IMR-90 (cell line): ENCODE results near the gene BMP7. TPM values are rescaled to one million over a fixed set of nuclear protein-coding genes. Genes with fewer than 3 reads are reported as not detected.

Experiments
- ATAC-seq: fragments of 200-7000 bp; cut with Tn5 transposase; 2 replicates; pipeline ENCODE4 v1.9.1; 2020; ENCODE audit warnings: low read depth, mild to moderate bottlenecking, moderate library complexity
- BruUV-seq: library from RNA; stranded (reverse); fragments of 400-500 nt; replicated peaks from 2 replicates; lab custom pipeline; 2021; lab: Mats Ljungman, UMichigan
- CTCF ChIA-PET: fragments of 300-600 bp; formaldehyde crosslinking; extraction: SDS; loops from one replicate; lab custom pipeline; 2021; ENCODE audit warnings: antibody characterized with exemption; lab: Yijun Ruan, JAX
- POLR2A ChIA-PET: fragments of 300-600 bp; sonication (Branson Sonifier 250); formaldehyde crosslinking; loops from one replicate; lab custom pipeline; 2022; ENCODE audit warnings: antibody characterized with exemption; ENCODE audit not compliant: unreplicated experiment; lab: Charles Lee
- DNase-seq: peaks from one replicate; pipeline ENCODE4 v3.0.0; 2013
- H2AFZ ChIP-seq: replicated peaks from 2 replicates; pipeline ENCODE3; 2013; ENCODE audit warnings: low read length, mild to moderate bottlenecking; ENCODE audit not compliant: poor library complexity
- H2AK5ac ChIP-seq: 2 replicates; pipeline ENCODE4 v1.6.1; 2013; ENCODE audit warnings: low read depth, low read length, inconsistent platforms
- H2AK9ac ChIP-seq: replicated peaks from 2 replicates; pipeline ENCODE3; 2013; ENCODE audit warnings: mild to moderate bottlenecking, low read depth, low read length, moderate library complexity; ENCODE audit not compliant: poor library complexity
- H2BK120ac ChIP-seq: 2 replicates; pipeline ENCODE4 v1.6.1; 2013; ENCODE audit warnings: low read depth, low read length, inconsistent platforms
- H2BK15ac ChIP-seq: 3 replicates; pipeline ENCODE4 v1.6.1; 2013; ENCODE audit warnings: low read depth, low read length, inconsistent platforms
- H2BK20ac ChIP-seq: 2 replicates; pipeline ENCODE4 v1.6.1; 2013; ENCODE audit warnings: low read depth, mild to moderate bottlenecking, inconsistent platforms, low read length, moderate library complexity
- H2BK5ac ChIP-seq: 2 replicates; pipeline ENCODE4 v1.6.1; 2013; ENCODE audit warnings: mild to moderate bottlenecking, low read depth, low read length, inconsistent platforms; ENCODE audit not compliant: poor library complexity, severe bottlenecking
- H3K14ac ChIP-seq: replicated peaks from 2 replicates; pipeline ENCODE4 v1.6.1; 2013; ENCODE audit warnings: low read depth, low read length, inconsistent platforms
- H3K18ac ChIP-seq: 2 replicates; pipeline ENCODE4 v1.6.1; 2013; ENCODE audit warnings: low read depth, low read length, control low read depth
- H3K23ac ChIP-seq: 2 replicates; pipeline ENCODE4 v1.6.1; 2013; ENCODE audit warnings: low read depth, low read length, inconsistent platforms
- H3K27ac ChIP-seq: 2 replicates; pipeline ENCODE4 v1.5.1; 2013; ENCODE audit warnings: mild to moderate bottlenecking, control low read depth, low read length; ENCODE audit not compliant: insufficient read depth
- H3K27me3 ChIP-seq: 2 replicates; pipeline ENCODE4 v1.6.1; 2013; ENCODE audit warnings: low read length; ENCODE audit not compliant: control insufficient read depth, insufficient read depth
- H3K36me3 ChIP-seq: 2 replicates; pipeline ENCODE4 v1.6.1; 2013; ENCODE audit warnings: low read length, mixed read lengths; ENCODE audit not compliant: control insufficient read depth, insufficient read depth
- H3K4ac ChIP-seq: 2 replicates; pipeline ENCODE4 v1.6.1; 2013; ENCODE audit warnings: low read depth, low read length, inconsistent platforms
- H3K4me1 ChIP-seq: 2 replicates; pipeline ENCODE4 v1.6.1; 2013; ENCODE audit warnings: low read length, mixed read lengths; ENCODE audit not compliant: control insufficient read depth, insufficient read depth
- H3K4me2 ChIP-seq: 2 replicates; pipeline ENCODE4 v1.6.1; 2013; ENCODE audit warnings: low read depth, mild to moderate bottlenecking, control low read depth, low read length, moderate library complexity
- H3K4me3 ChIP-seq: 2 replicates; pipeline ENCODE4 v1.5.1; 2013; ENCODE audit warnings: low read depth, mild to moderate bottlenecking, control low read depth, low read length, moderate library complexity; ENCODE audit not compliant: insufficient read depth
- H3K56ac ChIP-seq: 2 replicates; pipeline ENCODE4 v1.6.1; 2013; ENCODE audit warnings: low read length, inconsistent platforms; ENCODE audit not compliant: insufficient read depth; ENCODE audit errors: extremely low read depth
- H3K79me1 ChIP-seq, 2 experiments: 2 replicates each; pipeline ENCODE4 v1.6.1; 2013; ENCODE audit warnings: low read length in 2 of 2, inconsistent platforms in 1 of 2, low read depth in 1 of 2
- H3K9ac ChIP-seq: 2 replicates; pipeline ENCODE4 v1.6.1; 2013; ENCODE audit warnings: low read depth, low read length, control low read depth
- H3K9me1 ChIP-seq: 2 replicates; pipeline ENCODE4 v1.6.1; 2013; ENCODE audit warnings: low read length, inconsistent platforms; ENCODE audit not compliant: insufficient read depth
- H3K9me3 ChIP-seq: 2 replicates; pipeline ENCODE4 v1.6.1; 2013; ENCODE audit warnings: low read length; ENCODE audit not compliant: control insufficient read depth, insufficient read depth
- H4K20me1 ChIP-seq: 2 replicates; pipeline ENCODE4 v1.6.1; 2013; ENCODE audit warnings: low read length, inconsistent platforms; ENCODE audit not compliant: insufficient read depth
- H4K5ac ChIP-seq: 2 replicates; pipeline ENCODE4 v1.6.1; 2013; ENCODE audit warnings: mild to moderate bottlenecking, low read depth, low read length, control low read depth
- H4K8ac ChIP-seq, 2 experiments: 2 replicates each; pipeline ENCODE4 v1.6.1; 2013; ENCODE audit warnings: low read depth in 2 of 2, low read length in 2 of 2, control low read depth in 1 of 2, inconsistent platforms in 1 of 2
- H4K91ac ChIP-seq: 2 replicates; pipeline ENCODE4 v1.6.1; 2013; ENCODE audit warnings: low read depth, low read length, inconsistent platforms; ENCODE audit not compliant: insufficient read depth
- MAZ ChIP-seq: IDR thresholded peaks from 2 replicates; pipeline ENCODE4 v1.6.1; 2012; ENCODE audit warnings: low read depth, mild to moderate bottlenecking, low read length, improper control_type of control experiment, moderate library complexity, borderline replicate concordance
- POLR2A ChIP-seq: IDR thresholded peaks from 2 replicates; pipeline ENCODE4 v1.6.1; 2012; ENCODE audit warnings: mild to moderate bottlenecking, low read depth, low read length
- RFX5 ChIP-seq: IDR thresholded peaks from 2 replicates; pipeline ENCODE4 v1.8.0; 2012; ENCODE audit warnings: low read depth, mild to moderate bottlenecking, low read length, moderate library complexity
- WGBS, 2 experiments: methylation state at CpG; one replicate each; pipeline versions ENCODE4 v1.1.5 to v1.1.7; 2013; ENCODE audit warnings: missing lambda C conversion rate in 2 of 2; ENCODE audit not compliant: insufficient read length in 1 of 2; ENCODE audit errors: extremely low coverage in 2 of 2; 5-methylcytosine and 5-hydroxymethylcytosine counted together
- dilution Hi-C: fragments of 300-500 bp; cut with HindIII; formaldehyde crosslinking; loops from one replicate; pipeline ENCODE4 v1.14.3; 2018; ENCODE audit warnings: low sequenced_read_pairs; ENCODE audit not compliant: unreplicated experiment
- in situ Hi-C: fragments of 300-500 bp; cut with MboI; formaldehyde crosslinking; loops from 3 replicates; pipeline ENCODE4 v1.14.3; 2019; ENCODE audit warnings: low sequenced_read_pairs, inconsistent platforms, mixed read lengths
- intact Hi-C: fragments of 100-400 bp; cut with micrococcal nuclease; formaldehyde crosslinking; loops from 2 replicates; pipeline ENCODE4 v1.10.0; 2022
- polyA plus RNA-seq, 3 experiments: library from polyadenylated mRNA; depleted of rRNA; stranded (reverse); fragments of >200 nt; gene quantifications; 2 replicates each; pipeline ENCODE4 v1.2.3, GENCODE V29; 2012; ENCODE audit warnings: low replicate concordance in 1 of 3
- total RNA-seq: library from RNA; depleted of rRNA; stranded (reverse); fragments of >200 nt; gene quantifications from 2 replicates; pipeline ENCODE4 v1.2.3, GENCODE V29; 2012

BMP7 gene
- total and polyA plus RNA-seq, 2 of the 4 experiments (the other 2 are of a cell fraction) = not detected

- no peaks in the 10 kb centered on the region for H4K20me1 ChIP-seq
- no peak overlapping the region for H3K4me2 ChIP-seq
- H3K9me1 ChIP-seq = no peaks in the 10 kb centered on the region
- H4K8ac ChIP-seq = no peak overlapping the region
- no peak overlapping the region for H3K18ac ChIP-seq
- dilution Hi-C loops (no loop called here), in situ Hi-C loops (no loop called here), intact Hi-C loops (no loop called here)
- H2AK9ac ChIP-seq = no peak overlapping the region
- peaks cover 33% of the 10 kb centered on the region for H3K27me3 ChIP-seq
- H3K14ac ChIP-seq = no peak overlapping the region
- H3K9ac ChIP-seq = no peak overlapping the region
- no peak overlapping the region for H2BK20ac ChIP-seq
- H3K27ac ChIP-seq = no peak overlapping the region
- no peak overlapping the region for H4K91ac ChIP-seq
- no peak overlapping the region for H3K23ac ChIP-seq
- no peak for TF ChIP-seq MAZ
- TF ChIP-seq RFX5 = no peak
- no peak for TF ChIP-seq POLR2A
- DNase-seq (no peak), ATAC-seq (no peak)
- no peak overlapping the region for H3K56ac ChIP-seq
- ChIA-PET POLR2A (no interaction called here), CTCF (no interaction called here)
- BruUV-seq = no TSS peak
- no peak overlapping the region for H2AFZ ChIP-seq
- no peak overlapping the region for H2BK15ac ChIP-seq
- H2BK5ac ChIP-seq = no peak overlapping the region
- no peak overlapping the region for H2AK5ac ChIP-seq
- no peaks in the 10 kb centered on the region for H3K79me1 ChIP-seq
- 50% methylated on average over 2 of the region's 10 CpGs; no CpG with 5 or more reads in 1 of the 2 experiments for WGBS, 2 experiments
- H3K4ac ChIP-seq = no peak overlapping the region
- no peaks in the 10 kb centered on the region for H3K36me3 ChIP-seq
- H3K9me3 ChIP-seq = no peaks in the 10 kb centered on the region
- H4K5ac ChIP-seq = no peak overlapping the region
- no peaks in the 10 kb centered on the region for H3K4me1 ChIP-seq
- H3K4me3 ChIP-seq = no peak overlapping the region
- H2BK120ac ChIP-seq = no peak overlapping the region
These were observed 2.9 kb upstream of the BMP7 start for GRCh38 chr20:57269148-57269984.
